ENCODE results near the gene HHAT. TPM values are rescaled to one million over a fixed set of nuclear protein-coding genes. Genes with fewer than 3 reads are reported as not detected.

HHAT gene
- polyA plus RNA-seq, 1 donor from 2014 or later, result 5.3 TPM

DNA sequence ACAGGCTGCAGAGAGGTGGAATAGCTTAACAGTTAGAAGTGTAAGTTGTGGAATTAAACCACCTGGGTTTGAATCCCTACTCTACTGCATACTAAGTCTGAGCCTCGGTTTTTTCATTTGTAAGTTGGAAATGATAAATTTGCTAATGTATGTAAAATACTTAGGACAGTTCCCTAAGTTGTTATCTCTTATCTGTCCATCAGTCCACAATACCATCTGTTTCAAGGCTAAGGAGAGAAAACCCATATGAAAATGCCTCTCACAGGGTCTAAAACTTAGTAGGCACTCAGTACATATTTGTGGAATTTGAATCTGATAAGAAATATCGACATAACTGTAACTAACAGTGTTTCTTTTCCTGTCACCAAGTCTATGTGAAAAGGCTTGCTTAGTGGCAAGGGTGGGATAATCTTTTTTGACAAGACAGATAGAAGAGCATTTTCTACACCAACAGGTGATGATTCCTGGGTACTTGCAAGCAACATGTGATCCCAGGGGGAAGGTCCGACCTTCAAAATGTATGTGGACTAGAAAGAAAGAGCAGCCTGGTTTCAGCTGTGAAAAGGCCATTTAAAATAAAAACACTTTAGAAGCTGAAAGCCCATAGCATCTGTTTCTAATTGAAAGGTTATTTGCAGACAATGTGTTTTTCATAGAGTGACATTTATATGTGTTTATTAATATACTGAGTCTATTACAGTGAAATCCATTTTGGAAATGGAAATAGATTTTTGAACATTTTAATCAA lies 202.9 kb downstream of the HHAT start:
- Histone ChIP-seq H3K27ac (ENCODE audit: low read length) (no peak overlapping the region), H3K27me3 (ENCODE audit: insufficient read depth, low read depth, low read length) (no peaks in the 10 kb centered on the region)

GRCh38 chr1:210532223-210532598 lies 203.5 kb downstream of the HHAT start:
- H3K9me3 ChIP-seq (ENCODE audit: low read length), result no peaks in the 10 kb centered on the region
- no peaks in the 10 kb centered on the region for H3F3A ChIP-seq (ENCODE audit: insufficient read depth, low read length, poor library complexity, severe bottlenecking)
- H3K27ac ChIP-seq (ENCODE audit: low read length), result no peak overlapping the region
- H3K4me3 ChIP-seq (ENCODE audit: low read length), result no peak overlapping the region
- H3K9me2 ChIP-seq (ENCODE audit: insufficient read depth, low read length), result no peaks in the 10 kb centered on the region
- H3K9ac ChIP-seq (ENCODE audit: low read length), result no peak overlapping the region
- no peaks in the 10 kb centered on the region for H4K20me1 ChIP-seq (ENCODE audit: insufficient read depth)
- H3K27me3 ChIP-seq (ENCODE audit: insufficient read depth, low read depth, low read length), result no peaks in the 10 kb centered on the region
- TF ChIP-seq EP300 (conservative IDR thresholded peaks at IDR 0.05; ENCODE audit: poor library complexity, severe bottlenecking) (no peak), RAD21 (conservative IDR thresholded peaks at IDR 0.05) (no peak), POLR2AphosphoS5 (IDR thresholded peaks at IDR 0.05) (no peak), TAF1 (IDR thresholded peaks at IDR 0.05; ENCODE audit: low read depth) (no peak), EZH2 (IDR thresholded peaks at IDR 0.05; ENCODE audit: borderline replicate concordance, insufficient read depth, low read length, poor library complexity, severe bottlenecking) (no peak), MXI1 (conservative IDR thresholded peaks at IDR 0.05; ENCODE audit: poor library complexity, severe bottlenecking) (no peak), SMC3 (conservative IDR thresholded peaks at IDR 0.05; ENCODE audit: poor library complexity) (no peak)
- TF ChIP-seq, protein P1, sequence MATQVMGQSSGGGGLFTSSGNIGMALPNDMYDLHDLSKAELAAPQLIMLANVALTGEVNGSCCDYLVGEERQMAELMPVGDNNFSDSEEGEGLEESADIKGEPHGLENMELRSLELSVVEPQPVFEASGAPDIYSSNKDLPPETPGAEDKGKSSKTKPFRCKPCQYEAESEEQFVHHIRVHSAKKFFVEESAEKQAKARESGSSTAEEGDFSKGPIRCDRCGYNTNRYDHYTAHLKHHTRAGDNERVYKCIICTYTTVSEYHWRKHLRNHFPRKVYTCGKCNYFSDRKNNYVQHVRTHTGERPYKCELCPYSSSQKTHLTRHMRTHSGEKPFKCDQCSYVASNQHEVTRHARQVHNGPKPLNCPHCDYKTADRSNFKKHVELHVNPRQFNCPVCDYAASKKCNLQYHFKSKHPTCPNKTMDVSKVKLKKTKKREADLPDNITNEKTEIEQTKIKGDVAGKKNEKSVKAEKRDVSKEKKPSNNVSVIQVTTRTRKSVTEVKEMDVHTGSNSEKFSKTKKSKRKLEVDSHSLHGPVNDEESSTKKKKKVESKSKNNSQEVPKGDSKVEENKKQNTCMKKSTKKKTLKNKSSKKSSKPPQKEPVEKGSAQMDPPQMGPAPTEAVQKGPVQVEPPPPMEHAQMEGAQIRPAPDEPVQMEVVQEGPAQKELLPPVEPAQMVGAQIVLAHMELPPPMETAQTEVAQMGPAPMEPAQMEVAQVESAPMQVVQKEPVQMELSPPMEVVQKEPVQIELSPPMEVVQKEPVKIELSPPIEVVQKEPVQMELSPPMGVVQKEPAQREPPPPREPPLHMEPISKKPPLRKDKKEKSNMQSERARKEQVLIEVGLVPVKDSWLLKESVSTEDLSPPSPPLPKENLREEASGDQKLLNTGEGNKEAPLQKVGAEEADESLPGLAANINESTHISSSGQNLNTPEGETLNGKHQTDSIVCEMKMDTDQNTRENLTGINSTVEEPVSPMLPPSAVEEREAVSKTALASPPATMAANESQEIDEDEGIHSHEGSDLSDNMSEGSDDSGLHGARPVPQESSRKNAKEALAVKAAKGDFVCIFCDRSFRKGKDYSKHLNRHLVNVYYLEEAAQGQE (IDR thresholded peaks at IDR 0.05; ENCODE audit: borderline replicate concordance), result no peak
- TF ChIP-seq, protein P2, sequence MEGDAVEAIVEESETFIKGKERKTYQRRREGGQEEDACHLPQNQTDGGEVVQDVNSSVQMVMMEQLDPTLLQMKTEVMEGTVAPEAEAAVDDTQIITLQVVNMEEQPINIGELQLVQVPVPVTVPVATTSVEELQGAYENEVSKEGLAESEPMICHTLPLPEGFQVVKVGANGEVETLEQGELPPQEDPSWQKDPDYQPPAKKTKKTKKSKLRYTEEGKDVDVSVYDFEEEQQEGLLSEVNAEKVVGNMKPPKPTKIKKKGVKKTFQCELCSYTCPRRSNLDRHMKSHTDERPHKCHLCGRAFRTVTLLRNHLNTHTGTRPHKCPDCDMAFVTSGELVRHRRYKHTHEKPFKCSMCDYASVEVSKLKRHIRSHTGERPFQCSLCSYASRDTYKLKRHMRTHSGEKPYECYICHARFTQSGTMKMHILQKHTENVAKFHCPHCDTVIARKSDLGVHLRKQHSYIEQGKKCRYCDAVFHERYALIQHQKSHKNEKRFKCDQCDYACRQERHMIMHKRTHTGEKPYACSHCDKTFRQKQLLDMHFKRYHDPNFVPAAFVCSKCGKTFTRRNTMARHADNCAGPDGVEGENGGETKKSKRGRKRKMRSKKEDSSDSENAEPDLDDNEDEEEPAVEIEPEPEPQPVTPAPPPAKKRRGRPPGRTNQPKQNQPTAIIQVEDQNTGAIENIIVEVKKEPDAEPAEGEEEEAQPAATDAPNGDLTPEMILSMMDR (IDR thresholded peaks at IDR 0.05; ENCODE audit: poor library complexity, severe bottlenecking), result no peak
- H2AFZ ChIP-seq (ENCODE audit: low read depth, low read length), result no peak overlapping the region
- H3K36me3 ChIP-seq (ENCODE audit: insufficient read depth, low read length), result no peaks in the 10 kb centered on the region
- no peaks in the 10 kb centered on the region for H3K79me2 ChIP-seq (replicated peaks; ENCODE audit: insufficient read depth, low read length)
- H3K4me2 ChIP-seq (ENCODE audit: low read length), result no peak overlapping the region

More for the DNA sequence above, 202.9 kb downstream of the HHAT start:
- H3K36me3 ChIP-seq (ENCODE audit: insufficient read depth, low read length), result no peaks in the 10 kb centered on the region
- H4K20me1 ChIP-seq (ENCODE audit: insufficient read depth), result no peaks in the 10 kb centered on the region
- H2AFZ ChIP-seq (ENCODE audit: low read depth, low read length), result no peak overlapping the region
- H3K4me3 ChIP-seq (ENCODE audit: low read length), result no peak overlapping the region
- TF ChIP-seq RAD21 (conservative IDR thresholded peaks at IDR 0.05) (no peak), MXI1 (conservative IDR thresholded peaks at IDR 0.05; ENCODE audit: poor library complexity, severe bottlenecking) (no peak), EZH2 (IDR thresholded peaks at IDR 0.05; ENCODE audit: borderline replicate concordance, insufficient read depth, low read length, poor library complexity, severe bottlenecking) (no peak), POLR2AphosphoS5 (IDR thresholded peaks at IDR 0.05) (no peak)
- TF ChIP-seq, protein P2 (IDR thresholded peaks at IDR 0.05; ENCODE audit: poor library complexity, severe bottlenecking), result no peak
- H3K9me2 ChIP-seq (ENCODE audit: insufficient read depth, low read length), result no peaks in the 10 kb centered on the region
- H3K9ac ChIP-seq (ENCODE audit: low read length), result no peak overlapping the region
- H3K79me2 ChIP-seq (replicated peaks; ENCODE audit: insufficient read depth, low read length), result no peaks in the 10 kb centered on the region
- H3F3A ChIP-seq (ENCODE audit: insufficient read depth, low read length, poor library complexity, severe bottlenecking), result no peaks in the 10 kb centered on the region
- H3K9me3 ChIP-seq (ENCODE audit: low read length), result no peaks in the 10 kb centered on the region
- H3K4me2 ChIP-seq (ENCODE audit: low read length), result no peak overlapping the region
